ENCODE measurements around the gene KSR2.

Gene KSR2

GRCh38 chr12:117842220-117842619 lies 126.6 kb downstream of the KSR2 start:
- H3K4me1 Mint-ChIP-seq (ENCODE audit: low read depth), result peaks cover 1% of the 10 kb centered on the region
- H3K4me3 Mint-ChIP-seq, result no peak overlapping the region
- H3K36me3 Mint-ChIP-seq, result no peaks in the 10 kb centered on the region
- no peak overlapping the region for H3K27ac Mint-ChIP-seq
- peaks cover 16% of the 10 kb centered on the region for H3K27me3 Mint-ChIP-seq
- H3K9me3 Mint-ChIP-seq (ENCODE audit: low read depth), result no peaks in the 10 kb centered on the region

GRCh38 chr12:117837737-117838050 lies 131.1 kb downstream of the KSR2 start:
- Mint-ChIP-seq H3K4me3 (no peak overlapping the region), H3K27me3 (peaks cover 12% of the 10 kb centered on the region), H3K27ac (no peak overlapping the region), H3K36me3 (no peaks in the 10 kb centered on the region), H3K9me3 (ENCODE audit: low read depth) (no peaks in the 10 kb centered on the region), H3K4me1 (ENCODE audit: low read depth) (peaks cover 5% of the 10 kb centered on the region)

- Mint-ChIP-seq H3K9me3 (ENCODE audit: low read depth) (no peaks in the 10 kb centered on the region), H3K4me1 (ENCODE audit: low read depth) (peaks cover 5% of the 10 kb centered on the region), H3K27ac (no peak overlapping the region), H3K27me3 (peaks cover 11% of the 10 kb centered on the region), H3K4me3 (peak overlapping the region; percentile 43), H3K36me3 (no peaks in the 10 kb centered on the region)
Observed at GRCh38 chr12:117836999-117837736, 131.6 kb downstream of the KSR2 start.

- Mint-ChIP-seq H3K4me3 (no peak overlapping the region), H3K9me3 (ENCODE audit: low read depth) (no peaks in the 10 kb centered on the region), H3K27ac (no peak overlapping the region), H3K36me3 (no peaks in the 10 kb centered on the region), H3K4me1 (ENCODE audit: low read depth) (peaks cover 5% of the 10 kb centered on the region), H3K27me3 (peaks cover 10% of the 10 kb centered on the region)
Observed at GRCh38 chr12:117836476-117836875, 132.3 kb downstream of the KSR2 start.

- Mint-ChIP-seq H3K27me3 (peaks cover 10% of the 10 kb centered on the region), H3K4me3 (no peak overlapping the region), H3K9me3 (ENCODE audit: low read depth) (no peaks in the 10 kb centered on the region), H3K36me3 (no peaks in the 10 kb centered on the region), H3K27ac (no peak overlapping the region), H3K4me1 (ENCODE audit: low read depth) (peaks cover 5% of the 10 kb centered on the region)
Observed at GRCh38 chr12:117835156-117835555, 133.6 kb downstream of the KSR2 start.

- Mint-ChIP-seq H3K4me1 (ENCODE audit: low read depth) (peaks cover 5% of the 10 kb centered on the region), H3K36me3 (no peaks in the 10 kb centered on the region), H3K27me3 (peaks cover 7% of the 10 kb centered on the region), H3K4me3 (no peak overlapping the region), H3K9me3 (ENCODE audit: low read depth) (peaks cover 5% of the 10 kb centered on the region), H3K27ac (no peak overlapping the region)
Observed at GRCh38 chr12:117832459-117833457, 136.0 kb downstream of the KSR2 start.

- Mint-ChIP-seq H3K27me3 (no peaks in the 10 kb centered on the region), H3K27ac (no peak overlapping the region), H3K4me1 (ENCODE audit: low read depth) (no peaks in the 10 kb centered on the region), H3K9me3 (ENCODE audit: low read depth) (peaks cover 5% of the 10 kb centered on the region), H3K36me3 (no peaks in the 10 kb centered on the region), H3K4me3 (no peak overlapping the region)
Observed at GRCh38 chr12:117830471-117830870, 138.3 kb downstream of the KSR2 start.

GRCh38 chr12:117829108-117829507 lies 139.7 kb downstream of the KSR2 start:
- Mint-ChIP-seq H3K4me1 (ENCODE audit: low read depth) (no peaks in the 10 kb centered on the region), H3K27ac (no peak overlapping the region), H3K36me3 (no peaks in the 10 kb centered on the region), H3K4me3 (no peak overlapping the region), H3K27me3 (no peaks in the 10 kb centered on the region), H3K9me3 (ENCODE audit: low read depth) (peaks cover 5% of the 10 kb centered on the region)

GRCh38 chr12:117827660-117828059 lies 141.1 kb downstream of the KSR2 start:
- Mint-ChIP-seq H3K27me3 (no peaks in the 10 kb centered on the region), H3K9me3 (ENCODE audit: low read depth) (peaks cover 5% of the 10 kb centered on the region), H3K4me1 (ENCODE audit: low read depth) (no peaks in the 10 kb centered on the region), H3K36me3 (no peaks in the 10 kb centered on the region), H3K4me3 (no peak overlapping the region), H3K27ac (no peak overlapping the region)

- Mint-ChIP-seq H3K27me3 (no peaks in the 10 kb centered on the region), H3K27ac (no peak overlapping the region), H3K36me3 (no peaks in the 10 kb centered on the region), H3K4me1 (ENCODE audit: low read depth) (no peaks in the 10 kb centered on the region), H3K9me3 (ENCODE audit: low read depth) (peaks cover 5% of the 10 kb centered on the region), H3K4me3 (no peak overlapping the region)
Observed at GRCh38 chr12:117825827-117826226, 143.0 kb downstream of the KSR2 start.

- peaks cover 4% of the 10 kb centered on the region for H3K27me3 Mint-ChIP-seq
- no peak overlapping the region for H3K4me3 Mint-ChIP-seq
- no peak overlapping the region for H3K27ac Mint-ChIP-seq
- H3K9me3 Mint-ChIP-seq (ENCODE audit: low read depth), result no peaks in the 10 kb centered on the region
- H3K36me3 Mint-ChIP-seq, result no peaks in the 10 kb centered on the region
- no peaks in the 10 kb centered on the region for H3K4me1 Mint-ChIP-seq (ENCODE audit: low read depth)
Observed at GRCh38 chr12:117821480-117822175, 147.2 kb downstream of the KSR2 start.

GRCh38 chr12:117820216-117820907 lies 148.4 kb downstream of the KSR2 start:
- Mint-ChIP-seq H3K4me3 (no peak overlapping the region), H3K36me3 (no peaks in the 10 kb centered on the region), H3K4me1 (ENCODE audit: low read depth) (no peaks in the 10 kb centered on the region), H3K27me3 (peaks cover 7% of the 10 kb centered on the region), H3K9me3 (ENCODE audit: low read depth) (no peaks in the 10 kb centered on the region), H3K27ac (no peak overlapping the region)

- Mint-ChIP-seq H3K4me3 (no peak overlapping the region), H3K27me3 (peaks cover 7% of the 10 kb centered on the region), H3K27ac (no peak overlapping the region), H3K9me3 (ENCODE audit: low read depth) (no peaks in the 10 kb centered on the region), H3K4me1 (ENCODE audit: low read depth) (no peaks in the 10 kb centered on the region), H3K36me3 (no peaks in the 10 kb centered on the region)
Observed at GRCh38 chr12:117819160-117819559, 149.6 kb downstream of the KSR2 start.

GRCh38 chr12:117818400-117818799 lies 150.4 kb downstream of the KSR2 start:
- H3K9me3 Mint-ChIP-seq (ENCODE audit: low read depth), result no peaks in the 10 kb centered on the region
- H3K27me3 Mint-ChIP-seq, result peaks cover 7% of the 10 kb centered on the region
- H3K36me3 Mint-ChIP-seq, result no peaks in the 10 kb centered on the region
- no peak overlapping the region for H3K4me3 Mint-ChIP-seq
- no peaks in the 10 kb centered on the region for H3K4me1 Mint-ChIP-seq (ENCODE audit: low read depth)
- H3K27ac Mint-ChIP-seq, result no peak overlapping the region
